ENCODE results near the gene STX5. TPM values are rescaled to one million over a fixed set of nuclear protein-coding genes. Genes with fewer than 3 reads are reported as not detected.
"Not testable (repeated sequence)": the region's sequence is repeated elsewhere in the genome, so short reads cannot be mapped to it uniquely, and the experiment has no call there.

STX5 gene
- total RNA-seq, 4 donors from 2014 or later, result 22.8 to 31.6 (median 31.6) TPM

DNA sequence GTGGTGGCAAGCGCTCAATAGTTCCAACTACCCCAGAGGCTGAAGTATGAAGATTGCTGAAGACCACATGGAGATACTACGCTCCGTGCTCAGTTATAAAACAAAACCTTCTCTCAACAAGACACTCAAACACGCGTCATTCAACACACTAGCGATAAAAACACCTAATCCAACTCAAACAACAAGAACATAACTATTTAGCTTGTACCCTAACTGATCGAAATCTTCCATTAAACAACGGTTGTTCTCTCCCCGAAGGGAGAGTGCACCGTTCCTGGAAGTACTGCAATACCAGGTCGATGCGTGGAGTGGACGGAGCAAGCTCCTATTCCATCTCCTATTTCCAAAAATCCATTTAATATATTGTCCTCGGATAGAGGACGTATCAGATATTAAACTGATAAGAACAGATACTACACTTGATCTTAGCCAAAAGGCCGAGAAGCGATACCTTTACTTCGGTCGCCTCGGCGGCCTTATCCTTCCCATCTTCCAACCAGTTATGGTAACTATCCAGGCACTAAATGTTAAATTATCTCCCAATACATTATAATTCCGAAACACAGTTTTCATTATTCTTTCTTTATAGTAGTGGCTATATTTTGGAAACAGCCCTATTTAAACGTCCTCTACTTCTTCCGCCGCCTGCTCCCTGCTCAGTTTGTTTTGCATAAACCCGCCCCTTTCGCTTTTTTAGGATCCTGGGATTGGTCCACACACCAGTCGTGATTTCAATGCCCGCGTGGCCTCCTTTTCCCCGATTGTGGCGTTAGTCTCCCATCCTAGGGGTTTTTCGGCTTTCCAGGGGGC is 9.7 kb upstream of the STX5 start:
- peak; percentile 96 for DNase-seq (ENCODE audit: extremely low spot score)
- intact Hi-C loops (cut with DNase I), result no loop called here

DNA sequence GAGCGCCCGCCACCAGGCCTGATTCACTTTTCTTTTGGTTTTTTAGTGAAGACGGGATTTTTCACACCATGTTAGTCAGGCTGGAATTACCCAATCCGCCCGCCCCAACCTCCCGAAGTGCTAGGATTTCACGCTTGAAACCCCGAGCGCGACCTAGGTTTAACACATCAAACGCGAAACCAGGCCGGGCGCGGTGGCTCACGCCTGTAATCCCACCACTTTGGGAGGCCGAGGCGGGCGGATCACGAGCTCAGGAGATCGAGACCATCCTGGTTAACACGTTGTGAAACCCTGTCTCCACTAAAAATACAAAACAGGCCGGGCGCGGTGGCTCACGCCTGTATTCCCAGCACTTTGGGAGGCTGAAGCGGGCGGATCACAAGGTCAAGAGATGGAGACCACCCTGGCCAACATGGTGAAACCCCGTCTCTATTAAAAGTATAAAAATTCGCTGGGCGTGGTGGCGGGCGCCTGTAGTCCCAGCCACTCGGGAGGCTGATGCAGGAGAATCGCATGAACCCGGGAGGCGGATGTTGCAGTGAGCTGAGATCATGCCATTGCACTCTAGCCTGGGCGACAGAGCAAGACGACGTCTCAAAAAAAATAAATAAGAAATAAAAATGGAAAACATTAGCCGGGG is 9.0 kb upstream of the STX5 start:
- peak overlapping the region; percentile 94 to 99 (median 98) for H3K27ac ChIP-seq (replicated peaks in 1 of 4)
- peaks cover 0 to 22% (median 8%) of the 10 kb centered on the region in 4 donors for H3K36me3 ChIP-seq
- intact Hi-C loops (cut with DNase I); H3K9me3 ChIP-seq; H3K27me3 ChIP-seq: not testable (repeated sequence)
- peaks cover 30 to 43% (median 40%) of the 10 kb centered on the region in 4 donors for H3K4me1 ChIP-seq
- 2% methylated on average over 41 of the region's 41 CpGs for WGBS
- peak; percentile 94 for DNase-seq (ENCODE audit: extremely low spot score)
- H3K4me3 ChIP-seq, result peak overlapping the region; percentile 74 to 97 (median 90)

More for the DNA sequence above, 9.7 kb upstream of the STX5 start:
- TF ChIP-seq POLR2AphosphoS5 (IDR thresholded peaks at IDR 0.05) (peak; percentile 96 to 100), POLR2A (IDR thresholded peaks at IDR 0.05; ENCODE audit: low read depth) (peak; percentile 100), EP300 (IDR thresholded peaks at IDR 0.05) (no peak)
- TF ChIP-seq, protein P1, sequence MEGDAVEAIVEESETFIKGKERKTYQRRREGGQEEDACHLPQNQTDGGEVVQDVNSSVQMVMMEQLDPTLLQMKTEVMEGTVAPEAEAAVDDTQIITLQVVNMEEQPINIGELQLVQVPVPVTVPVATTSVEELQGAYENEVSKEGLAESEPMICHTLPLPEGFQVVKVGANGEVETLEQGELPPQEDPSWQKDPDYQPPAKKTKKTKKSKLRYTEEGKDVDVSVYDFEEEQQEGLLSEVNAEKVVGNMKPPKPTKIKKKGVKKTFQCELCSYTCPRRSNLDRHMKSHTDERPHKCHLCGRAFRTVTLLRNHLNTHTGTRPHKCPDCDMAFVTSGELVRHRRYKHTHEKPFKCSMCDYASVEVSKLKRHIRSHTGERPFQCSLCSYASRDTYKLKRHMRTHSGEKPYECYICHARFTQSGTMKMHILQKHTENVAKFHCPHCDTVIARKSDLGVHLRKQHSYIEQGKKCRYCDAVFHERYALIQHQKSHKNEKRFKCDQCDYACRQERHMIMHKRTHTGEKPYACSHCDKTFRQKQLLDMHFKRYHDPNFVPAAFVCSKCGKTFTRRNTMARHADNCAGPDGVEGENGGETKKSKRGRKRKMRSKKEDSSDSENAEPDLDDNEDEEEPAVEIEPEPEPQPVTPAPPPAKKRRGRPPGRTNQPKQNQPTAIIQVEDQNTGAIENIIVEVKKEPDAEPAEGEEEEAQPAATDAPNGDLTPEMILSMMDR (IDR thresholded peaks at IDR 0.05), result no peak
- peaks cover 30 to 40% (median 38%) of the 10 kb centered on the region in 4 donors for H3K4me1 ChIP-seq
- WGBS, result 0% methylated on average over 33 of the region's 33 CpGs
- H3K27me3 ChIP-seq, result no peaks in the 10 kb centered on the region
- no peaks in the 10 kb centered on the region for H3K9me3 ChIP-seq
- H3K4me3 ChIP-seq, result peak overlapping the region; percentile 74 to 97 (median 90)
- peak overlapping the region; percentile 94 to 99 (median 98) for H3K27ac ChIP-seq (replicated peaks in 1 of 4)
- peaks cover 0 to 14% (median 5%) of the 10 kb centered on the region in 4 donors for H3K36me3 ChIP-seq

DNA sequence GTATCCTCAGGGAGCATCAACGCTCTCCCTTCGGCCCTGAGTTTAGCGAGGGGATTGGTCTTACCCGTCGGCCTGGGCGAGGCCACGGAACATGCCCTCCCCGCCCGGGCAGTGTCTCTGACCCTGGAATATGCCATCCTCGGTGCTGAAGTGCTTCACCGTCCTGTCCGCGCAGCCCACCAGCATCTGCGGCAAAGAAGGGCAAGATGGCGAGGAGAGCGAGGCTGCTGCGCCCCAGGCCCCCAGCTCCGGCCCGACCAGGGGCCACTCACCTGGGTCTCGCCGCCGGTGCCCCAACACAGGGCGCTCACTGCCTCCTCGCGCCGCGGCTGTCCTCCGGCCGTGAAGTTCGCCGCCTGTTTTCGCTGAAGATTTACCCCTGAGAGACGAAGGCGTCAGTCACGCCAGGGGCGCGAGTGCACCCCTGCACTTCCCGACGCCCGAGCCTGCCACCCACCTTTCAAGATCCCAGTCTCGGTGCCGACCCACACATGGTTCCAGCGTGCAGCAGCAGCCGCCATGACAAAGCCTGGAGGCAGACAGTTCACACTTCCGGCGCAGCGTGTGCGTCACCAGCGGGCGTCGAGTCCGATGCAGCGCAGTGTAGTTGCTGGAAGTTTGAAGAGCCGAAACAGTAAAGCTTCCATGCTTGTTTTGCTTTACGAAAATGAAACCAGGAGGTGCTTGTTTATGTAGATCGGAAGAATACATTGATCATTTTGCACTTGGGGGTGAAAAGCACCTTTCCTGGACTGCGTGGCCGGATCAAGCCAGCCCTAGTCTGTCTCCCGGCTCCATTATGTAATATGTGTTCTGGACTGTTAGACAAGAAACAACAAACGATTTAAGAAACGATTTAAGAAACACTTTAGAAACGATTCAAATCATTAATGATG is 7.4 kb upstream of the STX5 start, which contains the start of gene WDR74:
WDR74 (minus strand) TSS at position 541 of the 896 bp plus-strand sequence; CDS start at position 521, 20 bp downstream.
- peak within 1 kb of the TSS; percentile 74 to 97 (median 90) for H3K4me3 ChIP-seq
- H3K36me3 ChIP-seq, result peaks cover 9 to 37% (median 23%) of the 10 kb centered on the region in 4 donors
- intact Hi-C loops (cut with DNase I), result no loop called here
- H3K9me3 ChIP-seq, result no peaks in the 10 kb centered on the region
- H3K27me3 ChIP-seq, result no peaks in the 10 kb centered on the region
- TF ChIP-seq POLR2AphosphoS5 (IDR thresholded peaks at IDR 0.05), result peak; percentile 99 to 100
- TF ChIP-seq, protein P1 (IDR thresholded peaks at IDR 0.05), result peak in 1 of 3 experiments; percentile 25
- TF ChIP-seq EP300 (IDR thresholded peaks at IDR 0.05), result no peak
- no peak for TF ChIP-seq POLR2A (IDR thresholded peaks at IDR 0.05; ENCODE audit: low read depth)
- peak within 1 kb of the TSS; percentile 94 to 99 (median 98) for H3K27ac ChIP-seq (replicated peaks in 1 of 4)
- peak; percentile 97 for DNase-seq (ENCODE audit: extremely low spot score)
- peaks cover 30 to 51% (median 42%) of the 10 kb centered on the region in 4 donors for H3K4me1 ChIP-seq
- whole genome bisulfite sequencing, result under 1% methylated on average over 44 of the region's 62 CpGs

DNA sequence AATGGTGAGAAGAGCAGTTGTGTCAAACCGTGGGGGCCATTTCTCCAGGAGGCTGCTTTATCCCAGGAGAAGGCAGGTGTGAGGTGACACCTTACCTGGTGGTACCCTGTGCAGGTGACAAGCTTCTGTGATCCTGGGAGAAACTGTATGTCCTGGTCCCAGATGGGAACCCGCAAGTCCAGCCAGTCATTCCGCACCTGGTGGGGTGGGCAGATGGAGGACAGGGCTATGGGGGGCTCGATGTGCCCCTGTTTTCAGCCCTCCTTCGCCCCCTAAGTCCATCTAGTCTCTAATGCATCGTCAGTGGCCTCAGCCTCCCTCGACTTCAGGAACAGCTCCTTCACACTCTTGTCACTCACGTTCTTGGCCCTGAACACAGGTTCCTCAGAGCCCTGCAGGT is 3.5 kb upstream of the STX5 start:
- Histone ChIP-seq H3K27me3 (no peaks in the 10 kb centered on the region), H3K9me3 (no peaks in the 10 kb centered on the region), H3K27ac (replicated peaks in 1 of 4) (no peak overlapping the region), H3K4me1 (peaks cover 36 to 58% (median 48%) of the 10 kb centered on the region in 4 donors), H3K4me3 (no peak overlapping the region), H3K36me3 (peaks cover 9 to 48% (median 34%) of the 10 kb centered on the region in 4 donors)
- DNase-seq (ENCODE audit: extremely low spot score), result no peak
- 80% methylated on average over 6 of the region's 8 CpGs for WGBS
- TF ChIP-seq, protein P1 (IDR thresholded peaks at IDR 0.05), result no peak
- TF ChIP-seq POLR2A (IDR thresholded peaks at IDR 0.05; ENCODE audit: low read depth) (no peak), POLR2AphosphoS5 (IDR thresholded peaks at IDR 0.05) (no peak), EP300 (IDR thresholded peaks at IDR 0.05) (no peak)
- intact Hi-C loops (cut with DNase I), result no loop called here
